ENCODE data around the gene ZNF668. TPM values are rescaled to one million over a fixed set of nuclear protein-coding genes. Genes with fewer than 3 reads are reported as not detected.

The ZNF668 gene
- total and polyA plus RNA-seq, 2 donors (not counting 1 experiment from before 2014, with no cell fraction given) = 5.8 to 12.0 TPM

- no peaks in the 10 kb centered on the region for H3K27me3 Mint-ChIP-seq
- no peak for DNase-seq
- Histone ChIP-seq H3K27me3 (replicated peaks in 1 of 4; ENCODE audit: control extremely low read depth in 1 of 4, control insufficient read depth in 3 of 4, insufficient read depth in 4 of 4, low read length in 3 of 4) (no peaks in the 10 kb centered on the region), H3K36me3 (replicated peaks in 1 of 2; ENCODE audit: control extremely low read depth in 1 of 2, control insufficient read depth in 1 of 2, extremely low read depth in 1 of 2, insufficient read depth in 2 of 2, low read length in 1 of 2) (peaks cover 1 to 31% of the 10 kb centered on the region in 2 experiments), H3K4me2 (replicated peaks; ENCODE audit: low read depth, low read length, poor library complexity, severe bottlenecking) (no peak overlapping the region), H3K79me2 (ENCODE audit: control insufficient read depth, insufficient read depth, low read length) (peaks cover 10% of the 10 kb centered on the region), H2AFZ (ENCODE audit: insufficient read depth, low read depth, low read length, poor library complexity, severe bottlenecking) (no peak overlapping the region), H4K20me1 (ENCODE audit: control insufficient read depth, insufficient read depth, low read length, poor library complexity, severe bottlenecking) (peaks cover 5% of the 10 kb centered on the region), H3K4me1 (ENCODE audit: control insufficient read depth in 2 of 2, insufficient read depth in 2 of 2, low read length in 2 of 2) (peaks cover 7 to 18% of the 10 kb centered on the region in 2 donors), H3K9me3 (ENCODE audit: control extremely low read depth in 1 of 3, control insufficient read depth in 2 of 3, insufficient read depth in 1 of 3, low read length in 2 of 3) (no peaks in the 10 kb centered on the region), H3K4me3 (ENCODE audit: control extremely low read depth in 1 of 5, extremely low read depth in 1 of 5, insufficient read depth in 1 of 5, low read depth in 2 of 5, low read length in 4 of 5) (no peak overlapping the region), H3K27ac (ENCODE audit: low read length in 2 of 2) (no peak overlapping the region), H3K9ac (ENCODE audit: low read length) (no peak overlapping the region)
- H3K4me1 Mint-ChIP-seq = peaks cover 21% of the 10 kb centered on the region
- TF ChIP-seq, protein P1, sequence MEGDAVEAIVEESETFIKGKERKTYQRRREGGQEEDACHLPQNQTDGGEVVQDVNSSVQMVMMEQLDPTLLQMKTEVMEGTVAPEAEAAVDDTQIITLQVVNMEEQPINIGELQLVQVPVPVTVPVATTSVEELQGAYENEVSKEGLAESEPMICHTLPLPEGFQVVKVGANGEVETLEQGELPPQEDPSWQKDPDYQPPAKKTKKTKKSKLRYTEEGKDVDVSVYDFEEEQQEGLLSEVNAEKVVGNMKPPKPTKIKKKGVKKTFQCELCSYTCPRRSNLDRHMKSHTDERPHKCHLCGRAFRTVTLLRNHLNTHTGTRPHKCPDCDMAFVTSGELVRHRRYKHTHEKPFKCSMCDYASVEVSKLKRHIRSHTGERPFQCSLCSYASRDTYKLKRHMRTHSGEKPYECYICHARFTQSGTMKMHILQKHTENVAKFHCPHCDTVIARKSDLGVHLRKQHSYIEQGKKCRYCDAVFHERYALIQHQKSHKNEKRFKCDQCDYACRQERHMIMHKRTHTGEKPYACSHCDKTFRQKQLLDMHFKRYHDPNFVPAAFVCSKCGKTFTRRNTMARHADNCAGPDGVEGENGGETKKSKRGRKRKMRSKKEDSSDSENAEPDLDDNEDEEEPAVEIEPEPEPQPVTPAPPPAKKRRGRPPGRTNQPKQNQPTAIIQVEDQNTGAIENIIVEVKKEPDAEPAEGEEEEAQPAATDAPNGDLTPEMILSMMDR (IDR thresholded peaks at IDR 0.05) = no peak
- peak overlapping the region; percentile 86 for H3K4me3 Mint-ChIP-seq
- ATAC-seq (ENCODE audit: low read depth) = no peak
- CTCF ChIA-PET = no interaction called here
- H3K9me3 Mint-ChIP-seq (ENCODE audit: insufficient read depth) = no peaks in the 10 kb centered on the region
- intact Hi-C loops (cut with micrococcal nuclease) = loop anchor here (2.0 to 10.0 kb wide), 5 partner anchors 15 to 77 kb away; partner anchors contain the start of genes FUS, STX4, VKORC1 and ZNF646
- POLR2A ChIA-PET = interaction anchor here (0.6 kb wide), 1 partner anchor 160 kb away, joined by 3 read pairs; no protein-coding TSS in a partner anchor
- peak overlapping the region; percentile 63 for H3K27ac Mint-ChIP-seq
- WGBS (ENCODE audit: insufficient coverage) = 92% methylated on average over 6 of the region's 12 CpGs
These were observed 35.6 kb upstream of the ZNF668 start for GRCh38 chr16:31109622-31110021.

GRCh38 chr16:31108794-31109558, 34.9 kb upstream of the ZNF668 start:
- H3K4me1 Mint-ChIP-seq = peaks cover 21% of the 10 kb centered on the region
- Histone ChIP-seq H3K4me3 (ENCODE audit: control extremely low read depth in 1 of 5, extremely low read depth in 1 of 5, insufficient read depth in 1 of 5, low read depth in 2 of 5, low read length in 4 of 5) (peak overlapping the region; percentile 41 to 82 (median 78)), H3K27ac (ENCODE audit: low read length in 2 of 2) (peak overlapping the region in 1 of 2 donors; percentile 72), H3K4me1 (ENCODE audit: control insufficient read depth in 2 of 2, insufficient read depth in 2 of 2, low read length in 2 of 2) (peaks cover 7 to 18% of the 10 kb centered on the region in 2 donors), H4K20me1 (ENCODE audit: control insufficient read depth, insufficient read depth, low read length, poor library complexity, severe bottlenecking) (peaks cover 5% of the 10 kb centered on the region), H3K79me2 (ENCODE audit: control insufficient read depth, insufficient read depth, low read length) (peaks cover 10% of the 10 kb centered on the region), H3K9me3 (ENCODE audit: control extremely low read depth in 1 of 3, control insufficient read depth in 2 of 3, insufficient read depth in 1 of 3, low read length in 2 of 3) (no peaks in the 10 kb centered on the region), H3K9ac (ENCODE audit: low read length) (peak overlapping the region; percentile 89), H3K4me2 (replicated peaks; ENCODE audit: low read depth, low read length, poor library complexity, severe bottlenecking) (peak overlapping the region; percentile 100), H2AFZ (ENCODE audit: insufficient read depth, low read depth, low read length, poor library complexity, severe bottlenecking) (peak overlapping the region; percentile 92), H3K36me3 (replicated peaks in 1 of 2; ENCODE audit: control extremely low read depth in 1 of 2, control insufficient read depth in 1 of 2, extremely low read depth in 1 of 2, insufficient read depth in 2 of 2, low read length in 1 of 2) (peaks cover 1 to 31% of the 10 kb centered on the region in 2 experiments), H3K27me3 (replicated peaks in 1 of 4; ENCODE audit: control extremely low read depth in 1 of 4, control insufficient read depth in 3 of 4, insufficient read depth in 4 of 4, low read length in 3 of 4) (no peaks in the 10 kb centered on the region)
- POLR2A ChIA-PET = no interaction called here
- TF ChIP-seq EZH2 (IDR thresholded peaks at IDR 0.05; ENCODE audit: borderline replicate concordance, insufficient read depth, low read depth, low read length, poor library complexity, severe bottlenecking) = no peak
- TF ChIP-seq, protein P1 (IDR thresholded peaks at IDR 0.05) = no peak
- peak overlapping the region; percentile 86 for H3K4me3 Mint-ChIP-seq
- H3K27me3 Mint-ChIP-seq = no peaks in the 10 kb centered on the region
- no peaks in the 10 kb centered on the region for H3K9me3 Mint-ChIP-seq (ENCODE audit: insufficient read depth)
- ATAC-seq (ENCODE audit: low read depth) = no peak
- H3K27ac Mint-ChIP-seq = peak overlapping the region; percentile 63
- CTCF ChIA-PET = no interaction called here
- WGBS (ENCODE audit: insufficient coverage) = 68% methylated on average over 25 of the region's 57 CpGs
- intact Hi-C loops (cut with micrococcal nuclease) = loop anchor here (2.0 to 10.0 kb wide), 5 partner anchors 14 to 76 kb away; partner anchors contain the start of genes FUS, STX4, VKORC1 and ZNF646
- no peak for DNase-seq
